ENCODE data around the gene PUSL1.

The PUSL1 gene

GRCh38 chr1:1290238-1290731, 18.1 kb upstream of the PUSL1 start:
- no peak for DNase-seq (ENCODE audit: low read depth)
- peak; percentile 85 for TF ChIP-seq CTCF (IDR thresholded peaks at IDR 0.05; ENCODE audit: control insufficient read depth, extremely low read depth, insufficient read depth)

GRCh38 chr1:1291023-1291528, 17.3 kb upstream of the PUSL1 start:
- no peak for DNase-seq (ENCODE audit: low read depth)
- H3K4me3 ChIP-seq (ENCODE audit: low read depth, low read length): no peak overlapping the region

More at GRCh38 chr1:1290238-1290731, 18.1 kb upstream of the PUSL1 start:
- no peak overlapping the region for H3K4me3 ChIP-seq (ENCODE audit: low read depth, low read length)

GRCh38 chr1:1291548-1292441, 16.6 kb upstream of the PUSL1 start:
- no peak for DNase-seq (ENCODE audit: low read depth)
- H3K4me3 ChIP-seq (ENCODE audit: low read depth, low read length): no peak overlapping the region
- peak; percentile 80 for TF ChIP-seq CTCF (IDR thresholded peaks at IDR 0.05; ENCODE audit: control insufficient read depth, extremely low read depth, insufficient read depth)

More at GRCh38 chr1:1291023-1291528, 17.3 kb upstream of the PUSL1 start:
- TF ChIP-seq CTCF (IDR thresholded peaks at IDR 0.05; ENCODE audit: control insufficient read depth, extremely low read depth, insufficient read depth): no peak

- no peak for TF ChIP-seq CTCF (IDR thresholded peaks at IDR 0.05; ENCODE audit: control insufficient read depth, extremely low read depth, insufficient read depth)
- DNase-seq (ENCODE audit: low read depth): no peak
- no peak overlapping the region for H3K4me3 ChIP-seq (ENCODE audit: low read depth, low read length)
Measured at GRCh38 chr1:1292442-1292779, 16.0 kb upstream of the PUSL1 start.

- no peak for TF ChIP-seq CTCF (IDR thresholded peaks at IDR 0.05; ENCODE audit: control insufficient read depth, extremely low read depth, insufficient read depth)
- H3K4me3 ChIP-seq (ENCODE audit: low read depth, low read length): no peak overlapping the region
- no peak for DNase-seq (ENCODE audit: low read depth)
Measured at GRCh38 chr1:1292851-1293250, 15.5 kb upstream of the PUSL1 start.

GRCh38 chr1:1293263-1294249, 14.8 kb upstream of the PUSL1 start:
- TF ChIP-seq CTCF (IDR thresholded peaks at IDR 0.05; ENCODE audit: control insufficient read depth, extremely low read depth, insufficient read depth): no peak
- no peak for DNase-seq (ENCODE audit: low read depth)

More at GRCh38 chr1:1293263-1294249, 14.8 kb upstream of the PUSL1 start:
- H3K4me3 ChIP-seq (ENCODE audit: low read depth, low read length): no peak overlapping the region

Measured in LNCaP clone FGC (cell line).